Measurements from ENCODE around the gene PHETA2. TPM values are rescaled to one million over a fixed set of nuclear protein-coding genes. Genes with fewer than 3 reads are reported as not detected.

Gene PHETA2
- total and polyA plus RNA-seq, 2 donors (not counting 3 experiments of a cell fraction or from before 2014, with no cell fraction given), result 25.4 to 29.9 TPM

DNA sequence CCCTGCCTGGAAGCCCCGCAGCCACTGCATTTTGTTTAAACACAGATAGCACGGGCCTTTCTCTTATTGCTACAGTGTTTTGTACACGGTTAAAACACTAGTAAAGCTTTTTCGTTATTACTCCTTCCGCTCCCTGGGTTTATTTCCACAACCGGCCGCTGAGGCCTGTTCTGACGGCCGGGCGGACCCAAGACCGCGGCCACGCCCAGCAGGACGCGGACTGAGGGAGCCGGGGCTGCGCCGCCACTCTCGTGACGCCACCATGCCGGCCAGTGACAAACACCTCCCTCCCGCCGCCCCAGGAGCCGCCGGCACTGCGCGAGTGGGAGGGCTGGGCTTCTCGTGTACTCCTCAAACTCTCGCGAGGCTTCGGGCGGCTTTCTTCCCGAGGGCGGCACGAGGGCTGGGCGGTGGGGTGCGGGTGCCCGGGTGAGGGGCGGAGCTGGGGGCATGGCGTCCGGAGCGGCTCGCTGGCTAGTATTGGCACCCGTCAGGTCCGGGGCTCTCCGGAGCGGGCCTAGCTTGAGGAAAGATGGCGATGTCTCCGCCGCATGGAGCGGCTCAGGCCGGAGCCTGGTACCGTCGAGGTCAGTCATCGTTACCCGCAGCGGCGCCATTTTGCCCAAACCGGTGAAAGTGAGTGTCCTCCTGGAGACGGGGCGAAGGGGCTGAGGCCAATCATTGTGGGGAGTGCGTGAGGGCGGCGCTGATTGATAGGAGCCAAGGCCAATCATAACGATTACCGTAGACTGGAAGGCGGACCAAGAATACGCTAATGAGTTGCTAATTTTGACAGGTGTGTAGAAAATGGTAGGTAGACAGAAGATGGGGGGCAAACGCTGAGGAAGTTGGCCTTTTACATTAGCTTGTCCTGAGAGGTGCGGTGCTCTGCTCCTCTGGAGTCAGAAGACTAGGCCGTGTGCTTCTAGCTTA, 5.5 kb downstream of the PHETA2 start, which contains the start of gene SMDT1:
SMDT1 (plus strand) TSS at position 382 of the 933 bp plus-strand sequence; CDS start at position 451, 69 bp downstream.
- Histone ChIP-seq H3K27ac (ENCODE audit: insufficient read depth, low read depth, low read length) (peak within 1 kb of the TSS; percentile 84), H3K79me2 (ENCODE audit: control insufficient read depth, insufficient read depth, low read length) (peaks cover 18% of the 10 kb centered on the region), H4K20me1 (replicated peaks; ENCODE audit: control insufficient read depth, extremely low read depth, insufficient read depth, low read length) (no peaks in the 10 kb centered on the region), H3K9me1 (replicated peaks; ENCODE audit: control insufficient read depth, extremely low read depth, insufficient read depth, low read length) (no peaks in the 10 kb centered on the region), H2AFZ (ENCODE audit: low read depth, low read length) (peak within 1 kb of the TSS; percentile 77), H3K9me3 (replicated peaks; ENCODE audit: control insufficient read depth, insufficient read depth, low read length) (no peaks in the 10 kb centered on the region), H3K4me2 (ENCODE audit: insufficient read depth, low read length) (peak within 1 kb of the TSS; percentile 90), H3K9ac (replicated peaks; ENCODE audit: extremely low read depth, insufficient read depth, low read length) (peak within 1 kb of the TSS; percentile 91), H3K36me3 (ENCODE audit: control insufficient read depth in 2 of 2, extremely low read depth in 1 of 2, insufficient read depth in 2 of 2, low read length in 2 of 2) (peaks cover 12 to 23% of the 10 kb centered on the region in 2 experiments), H3K4me1 (ENCODE audit: control insufficient read depth, extremely low read depth, insufficient read depth, low read length) (peaks cover 17% of the 10 kb centered on the region), H3K27me3 (ENCODE audit: control insufficient read depth in 2 of 2, insufficient read depth in 2 of 2, low read length in 2 of 2) (no peaks in the 10 kb centered on the region), H3K4me3 (replicated peaks in 1 of 3; ENCODE audit: insufficient read depth in 1 of 3, low read depth in 1 of 3, low read length in 3 of 3) (peak within 1 kb of the TSS; percentile 59 to 96 (median 79))
- POLR2A ChIA-PET, result interaction anchor here (0.5 to 1.5 kb wide), 4 partner anchors 9 to 140 kb away, joined by 3 to 6 read pairs (median 4); partner anchors contain the start of gene NDUFA6
- CTCF ChIA-PET, result interaction anchor here (0.6 to 3.0 kb wide), 4 partner anchors 10 to 115 kb away, joined by 3 to 26 read pairs (median 4); partner anchors contain the start of gene NDUFA6
- dilution Hi-C loops (cut with MboI; ENCODE audit: extremely low pct_ligation_motif_present, low sequenced_read_pairs) (no loop called here), intact Hi-C loops (cut with micrococcal nuclease) (loop anchor here (1.0 kb wide), 2 partner anchors 9 to 11 kb away; partner anchors contain the start of genes NAGA and NDUFA6)
- BruUV-seq (replicated peaks), result TSS peak; percentile 75
- TF ChIP-seq POLR2AphosphoS5 (IDR thresholded peaks at IDR 0.05; ENCODE audit: insufficient read depth, low read depth, low read length) (peak; percentile 94), POLR2A (IDR thresholded peaks at IDR 0.05; ENCODE audit: low read depth, low read length) (peak; percentile 82), GATA2 (IDR thresholded peaks at IDR 0.05; ENCODE audit: insufficient read depth, insufficient read length, low read depth, low read length) (no peak)
- TF ChIP-seq, protein P1, sequence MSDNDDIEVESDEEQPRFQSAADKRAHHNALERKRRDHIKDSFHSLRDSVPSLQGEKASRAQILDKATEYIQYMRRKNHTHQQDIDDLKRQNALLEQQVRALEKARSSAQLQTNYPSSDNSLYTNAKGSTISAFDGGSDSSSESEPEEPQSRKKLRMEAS (IDR thresholded peaks at IDR 0.05; ENCODE audit: insufficient read depth, insufficient read length), result peak; percentile 63
- FAIRE-seq (peak; percentile 99), DNase-seq (ENCODE audit: low read depth, low spot score) (peak; percentile 98)

Measured in endothelial cell of umbilical vein (primary cell).